GM18520 (cell line): ENCODE measurements around the gene MME.
"Not testable (repeated sequence)": the region's sequence is repeated elsewhere in the genome, so short reads cannot be mapped to it uniquely, and the experiment has no call there.

Experiments used
- ATAC-seq: cut with Tn5 transposase; IDR thresholded peaks from one replicate; pipeline ENCODE4 v1.9.1; 2021; ENCODE audit not compliant: unreplicated experiment

Gene MME

GRCh38 chr3:155083313-155083905 lies 3.3 kb downstream of the MME start:
- no peak for ATAC-seq

GRCh38 chr3:155084567-155084966 lies 4.4 kb downstream of the MME start:
- no peak for ATAC-seq

- no peak for ATAC-seq
Observed at GRCh38 chr3:155086051-155086450, 5.9 kb downstream of the MME start.

GRCh38 chr3:155088706-155089345 lies 8.7 kb downstream of the MME start:
- ATAC-seq, result no peak

GRCh38 chr3:155089495-155089894 lies 9.4 kb downstream of the MME start:
- ATAC-seq, result no peak

- no peak for ATAC-seq
Observed at GRCh38 chr3:155093261-155093660, 13.1 kb downstream of the MME start.

- no peak for ATAC-seq
Observed at GRCh38 chr3:155096303-155097008, 16.3 kb downstream of the MME start.

GRCh38 chr3:155097009-155097349 lies 16.9 kb downstream of the MME start:
- ATAC-seq, result no peak

- no peak for ATAC-seq
Observed at GRCh38 chr3:155101398-155101797, 21.3 kb downstream of the MME start.

- ATAC-seq, result no peak
Observed at GRCh38 chr3:155102329-155102728, 22.2 kb downstream of the MME start.

GRCh38 chr3:155103686-155104085 lies 23.6 kb downstream of the MME start:
- ATAC-seq, result no peak

- ATAC-seq, result no peak
Observed at GRCh38 chr3:155106119-155106518, 26.0 kb downstream of the MME start.

- ATAC-seq, result no peak
Observed at GRCh38 chr3:155110022-155110421, 29.9 kb downstream of the MME start.

- ATAC-seq, result no peak
Observed at GRCh38 chr3:155110996-155111901, 31.1 kb downstream of the MME start.

- ATAC-seq, result no peak
Observed at GRCh38 chr3:155111971-155112370, 31.9 kb downstream of the MME start.

GRCh38 chr3:155112661-155113389 lies 32.7 kb downstream of the MME start:
- no peak for ATAC-seq

- not testable (repeated sequence) for ATAC-seq
Observed at GRCh38 chr3:155124745-155125144, 44.6 kb downstream of the MME start.

- ATAC-seq, result no peak
Observed at GRCh38 chr3:155129396-155129795, 49.3 kb downstream of the MME start.

GRCh38 chr3:155130001-155130400 lies 49.9 kb downstream of the MME start:
- no peak for ATAC-seq

GRCh38 chr3:155131104-155131503 lies 51.0 kb downstream of the MME start:
- ATAC-seq, result peak; percentile 92

GRCh38 chr3:155134311-155134710 lies 54.2 kb downstream of the MME start:
- not testable (repeated sequence) for ATAC-seq
